ENCODE data around the gene CTIF. TPM values are rescaled to one million over a fixed set of nuclear protein-coding genes. Genes with fewer than 3 reads are reported as not detected.

CTIF gene
- total and polyA plus RNA-seq, 4 donors, result 10.6 to 26.7 (median 12.3) TPM

- 90% methylated on average over 14 of the region's 14 CpGs for WGBS
- no peak overlapping the region for H3K27ac ChIP-seq (ENCODE audit: low read depth in 1 of 2, low read length in 2 of 2)
- H3K9ac ChIP-seq (ENCODE audit: low read depth in 1 of 2, low read length in 2 of 2), result no peak overlapping the region
- H3K4me3 ChIP-seq (ENCODE audit: low read depth in 1 of 3, low read length in 3 of 3), result no peak overlapping the region
- H3K36me3 ChIP-seq (ENCODE audit: control insufficient read depth in 4 of 4, insufficient read depth in 3 of 4, low read depth in 1 of 4, low read length in 3 of 4), result peaks cover 0 to 5% (median 0%) of the 10 kb centered on the region in 4 donors
- H3K4me1 ChIP-seq (ENCODE audit: control insufficient read depth in 4 of 4, insufficient read depth in 4 of 4, low read length in 3 of 4), result no peaks in the 10 kb centered on the region
- TF ChIP-seq RXRA (IDR thresholded peaks at IDR 0.05) (peak in 1 of 2 donors; percentile 5), NR2F2 (IDR thresholded peaks at IDR 0.05) (peak; percentile 88), GABPA (IDR thresholded peaks at IDR 0.05 in 1 of 2, conservative IDR thresholded peaks at IDR 0.05 in 1 of 2) (no peak)
- H3K27me3 ChIP-seq (ENCODE audit: control insufficient read depth in 4 of 4, insufficient read depth in 4 of 4, low read length in 3 of 4), result no peaks in the 10 kb centered on the region
- no peak for DNase-seq (ENCODE audit: low spot score)
- H3K9me3 ChIP-seq (ENCODE audit: control insufficient read depth in 4 of 4, low read length in 3 of 4), result no peaks in the 10 kb centered on the region
Observed at GRCh38 chr18:48713309-48713708, 174.5 kb downstream of the CTIF start.

DNA sequence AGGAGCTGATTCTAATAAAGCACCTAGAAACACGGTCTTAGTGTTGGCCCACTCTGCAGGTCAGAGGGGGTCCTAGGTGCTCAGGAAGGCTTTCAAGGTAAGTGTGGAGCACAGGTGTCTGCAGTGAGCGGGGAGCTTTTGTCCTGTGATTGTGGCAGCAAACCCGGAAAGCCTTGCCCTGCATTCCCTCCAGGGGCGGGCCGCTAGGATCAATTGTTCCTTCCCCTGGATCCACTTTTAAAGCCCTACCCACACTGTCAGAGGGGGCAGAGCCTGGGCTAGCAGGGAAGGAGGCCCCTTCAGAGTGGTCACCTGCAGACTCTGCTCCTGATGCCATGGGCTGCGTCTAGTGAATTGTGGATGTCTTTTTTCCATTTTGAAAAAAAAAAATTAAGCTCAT, 176.0 kb downstream of the CTIF start:
- 90% methylated on average over 6 of the region's 6 CpGs for WGBS
- H3K27me3 ChIP-seq (ENCODE audit: control insufficient read depth in 4 of 4, insufficient read depth in 4 of 4, low read length in 3 of 4), result no peaks in the 10 kb centered on the region
- H3K4me3 ChIP-seq (ENCODE audit: low read depth in 1 of 3, low read length in 3 of 3), result no peak overlapping the region
- no peak overlapping the region for H3K27ac ChIP-seq (ENCODE audit: low read depth in 1 of 2, low read length in 2 of 2)
- DNase-seq (ENCODE audit: low spot score), result no peak
- no peaks in the 10 kb centered on the region for H3K9me3 ChIP-seq (ENCODE audit: control insufficient read depth in 4 of 4, low read length in 3 of 4)
- TF ChIP-seq YY1 (IDR thresholded peaks at IDR 0.05) (no peak), MAX (IDR thresholded peaks at IDR 0.05) (no peak), SP1 (IDR thresholded peaks at IDR 0.05) (no peak), ZBTB33 (IDR thresholded peaks at IDR 0.05) (no peak), EGR1 (IDR thresholded peaks at IDR 0.05; ENCODE audit: low read depth in 2 of 2) (no peak), GABPA (IDR thresholded peaks at IDR 0.05 in 1 of 2, conservative IDR thresholded peaks at IDR 0.05 in 1 of 2) (no peak), NR2F2 (IDR thresholded peaks at IDR 0.05) (no peak), HNF4G (IDR thresholded peaks at IDR 0.05) (no peak), RAD21 (IDR thresholded peaks at IDR 0.05) (no peak), FOXA2 (IDR thresholded peaks at IDR 0.05) (no peak), TAF1 (conservative IDR thresholded peaks at IDR 0.05) (no peak), HNF4A (conservative IDR thresholded peaks at IDR 0.05) (no peak), JUND (IDR thresholded peaks at IDR 0.05) (no peak), RXRA (IDR thresholded peaks at IDR 0.05) (no peak), REST (IDR thresholded peaks at IDR 0.05) (no peak), FOXA1 (IDR thresholded peaks at IDR 0.05) (no peak)
- TF ChIP-seq, protein P1, sequence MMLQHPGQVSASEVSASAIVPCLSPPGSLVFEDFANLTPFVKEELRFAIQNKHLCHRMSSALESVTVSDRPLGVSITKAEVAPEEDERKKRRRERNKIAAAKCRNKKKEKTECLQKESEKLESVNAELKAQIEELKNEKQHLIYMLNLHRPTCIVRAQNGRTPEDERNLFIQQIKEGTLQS (IDR thresholded peaks at IDR 0.05), result no peak
- TF ChIP-seq, protein P2, sequence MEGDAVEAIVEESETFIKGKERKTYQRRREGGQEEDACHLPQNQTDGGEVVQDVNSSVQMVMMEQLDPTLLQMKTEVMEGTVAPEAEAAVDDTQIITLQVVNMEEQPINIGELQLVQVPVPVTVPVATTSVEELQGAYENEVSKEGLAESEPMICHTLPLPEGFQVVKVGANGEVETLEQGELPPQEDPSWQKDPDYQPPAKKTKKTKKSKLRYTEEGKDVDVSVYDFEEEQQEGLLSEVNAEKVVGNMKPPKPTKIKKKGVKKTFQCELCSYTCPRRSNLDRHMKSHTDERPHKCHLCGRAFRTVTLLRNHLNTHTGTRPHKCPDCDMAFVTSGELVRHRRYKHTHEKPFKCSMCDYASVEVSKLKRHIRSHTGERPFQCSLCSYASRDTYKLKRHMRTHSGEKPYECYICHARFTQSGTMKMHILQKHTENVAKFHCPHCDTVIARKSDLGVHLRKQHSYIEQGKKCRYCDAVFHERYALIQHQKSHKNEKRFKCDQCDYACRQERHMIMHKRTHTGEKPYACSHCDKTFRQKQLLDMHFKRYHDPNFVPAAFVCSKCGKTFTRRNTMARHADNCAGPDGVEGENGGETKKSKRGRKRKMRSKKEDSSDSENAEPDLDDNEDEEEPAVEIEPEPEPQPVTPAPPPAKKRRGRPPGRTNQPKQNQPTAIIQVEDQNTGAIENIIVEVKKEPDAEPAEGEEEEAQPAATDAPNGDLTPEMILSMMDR (IDR thresholded peaks at IDR 0.05; ENCODE audit: low read depth, low read length, missing input control), result no peak
- peaks cover 0 to 10% (median under 1%) of the 10 kb centered on the region in 4 donors for H3K36me3 ChIP-seq (ENCODE audit: control insufficient read depth in 4 of 4, insufficient read depth in 3 of 4, low read depth in 1 of 4, low read length in 3 of 4)
- H3K4me1 ChIP-seq (ENCODE audit: control insufficient read depth in 4 of 4, insufficient read depth in 4 of 4, low read length in 3 of 4), result no peaks in the 10 kb centered on the region
- no peak overlapping the region for H3K9ac ChIP-seq (ENCODE audit: low read depth in 1 of 2, low read length in 2 of 2)

All from liver (tissue), 9 donors.